ENCODE measurements around the gene LRMDA.

Gene LRMDA

GRCh38 chr10:75932921-75933320, 501.5 kb downstream of the LRMDA start:
- Histone ChIP-seq H3K9me3 (ENCODE audit: control insufficient read depth, insufficient read depth, low read length) (no peaks in the 10 kb centered on the region), H3K4me1 (ENCODE audit: control insufficient read depth, insufficient read depth, low read length) (no peaks in the 10 kb centered on the region), H3K27me3 (ENCODE audit: control insufficient read depth, insufficient read depth, low read length) (no peaks in the 10 kb centered on the region), H3K9ac (ENCODE audit: low read depth, low read length) (no peak overlapping the region), H3K27ac (ENCODE audit: low read depth, low read length) (no peak overlapping the region), H3K36me3 (ENCODE audit: control insufficient read depth, insufficient read depth, low read length) (no peaks in the 10 kb centered on the region), H3K4me3 (ENCODE audit: low read depth, low read length) (no peak overlapping the region)

- no peak overlapping the region for H3K9ac ChIP-seq (ENCODE audit: low read depth, low read length)
- no peaks in the 10 kb centered on the region for H3K36me3 ChIP-seq (ENCODE audit: control insufficient read depth, insufficient read depth, low read length)
- H3K4me1 ChIP-seq (ENCODE audit: control insufficient read depth, insufficient read depth, low read length), result no peaks in the 10 kb centered on the region
- H3K4me3 ChIP-seq (ENCODE audit: low read depth, low read length), result no peak overlapping the region
- H3K27ac ChIP-seq (ENCODE audit: low read depth, low read length), result no peak overlapping the region
- H3K27me3 ChIP-seq (ENCODE audit: control insufficient read depth, insufficient read depth, low read length), result no peaks in the 10 kb centered on the region; the same call in 1 of the 2 replicates
- H3K9me3 ChIP-seq (ENCODE audit: control insufficient read depth, insufficient read depth, low read length), result no peaks in the 10 kb centered on the region
These were observed 503.8 kb downstream of the LRMDA start for GRCh38 chr10:75935240-75935639.

- Histone ChIP-seq H3K4me1 (ENCODE audit: control insufficient read depth, insufficient read depth, low read length) (no peaks in the 10 kb centered on the region), H3K4me3 (ENCODE audit: low read depth, low read length) (no peak overlapping the region), H3K9ac (ENCODE audit: low read depth, low read length) (no peak overlapping the region), H3K36me3 (ENCODE audit: control insufficient read depth, insufficient read depth, low read length) (no peaks in the 10 kb centered on the region), H3K27ac (ENCODE audit: low read depth, low read length) (no peak overlapping the region), H3K27me3 (ENCODE audit: control insufficient read depth, insufficient read depth, low read length) (no peaks in the 10 kb centered on the region; the same call in 1 of the 2 replicates), H3K9me3 (ENCODE audit: control insufficient read depth, insufficient read depth, low read length) (no peaks in the 10 kb centered on the region)
These were observed 504.4 kb downstream of the LRMDA start for GRCh38 chr10:75935650-75936400.

GRCh38 chr10:75936841-75937240, 505.4 kb downstream of the LRMDA start:
- Histone ChIP-seq H3K27ac (ENCODE audit: low read depth, low read length) (no peak overlapping the region), H3K27me3 (ENCODE audit: control insufficient read depth, insufficient read depth, low read length) (no peaks in the 10 kb centered on the region; the same call in 1 of the 2 replicates), H3K9ac (ENCODE audit: low read depth, low read length) (no peak overlapping the region), H3K9me3 (ENCODE audit: control insufficient read depth, insufficient read depth, low read length) (no peaks in the 10 kb centered on the region), H3K4me3 (ENCODE audit: low read depth, low read length) (no peak overlapping the region), H3K4me1 (ENCODE audit: control insufficient read depth, insufficient read depth, low read length) (no peaks in the 10 kb centered on the region), H3K36me3 (ENCODE audit: control insufficient read depth, insufficient read depth, low read length) (no peaks in the 10 kb centered on the region)

GRCh38 chr10:75937823-75938222, 506.4 kb downstream of the LRMDA start:
- H3K9ac ChIP-seq (ENCODE audit: low read depth, low read length), result no peak overlapping the region
- no peak overlapping the region for H3K27ac ChIP-seq (ENCODE audit: low read depth, low read length)
- no peak overlapping the region for H3K4me3 ChIP-seq (ENCODE audit: low read depth, low read length)
- H3K4me1 ChIP-seq (ENCODE audit: control insufficient read depth, insufficient read depth, low read length), result no peaks in the 10 kb centered on the region
- H3K9me3 ChIP-seq (ENCODE audit: control insufficient read depth, insufficient read depth, low read length), result no peaks in the 10 kb centered on the region
- no peaks in the 10 kb centered on the region; the same call in 1 of the 2 replicates for H3K27me3 ChIP-seq (ENCODE audit: control insufficient read depth, insufficient read depth, low read length)
- H3K36me3 ChIP-seq (ENCODE audit: control insufficient read depth, insufficient read depth, low read length), result no peaks in the 10 kb centered on the region

- H3K9me3 ChIP-seq (ENCODE audit: control insufficient read depth, insufficient read depth, low read length), result no peaks in the 10 kb centered on the region
- no peaks in the 10 kb centered on the region; the same call in 1 of the 2 replicates for H3K27me3 ChIP-seq (ENCODE audit: control insufficient read depth, insufficient read depth, low read length)
- no peaks in the 10 kb centered on the region for H3K4me1 ChIP-seq (ENCODE audit: control insufficient read depth, insufficient read depth, low read length)
- no peak overlapping the region for H3K9ac ChIP-seq (ENCODE audit: low read depth, low read length)
- no peaks in the 10 kb centered on the region for H3K36me3 ChIP-seq (ENCODE audit: control insufficient read depth, insufficient read depth, low read length)
- no peak overlapping the region for H3K27ac ChIP-seq (ENCODE audit: low read depth, low read length)
- no peak overlapping the region for H3K4me3 ChIP-seq (ENCODE audit: low read depth, low read length)
These were observed 507.1 kb downstream of the LRMDA start for GRCh38 chr10:75938380-75939122.

GRCh38 chr10:75939541-75939940, 508.1 kb downstream of the LRMDA start:
- Histone ChIP-seq H3K9me3 (ENCODE audit: control insufficient read depth, insufficient read depth, low read length) (no peaks in the 10 kb centered on the region), H3K27me3 (ENCODE audit: control insufficient read depth, insufficient read depth, low read length) (no peaks in the 10 kb centered on the region; the same call in 1 of the 2 replicates), H3K4me3 (ENCODE audit: low read depth, low read length) (no peak overlapping the region), H3K4me1 (ENCODE audit: control insufficient read depth, insufficient read depth, low read length) (no peaks in the 10 kb centered on the region), H3K36me3 (ENCODE audit: control insufficient read depth, insufficient read depth, low read length) (no peaks in the 10 kb centered on the region), H3K9ac (ENCODE audit: low read depth, low read length) (no peak overlapping the region), H3K27ac (ENCODE audit: low read depth, low read length) (no peak overlapping the region)

- H3K4me1 ChIP-seq (ENCODE audit: control insufficient read depth, insufficient read depth, low read length), result no peaks in the 10 kb centered on the region
- H3K36me3 ChIP-seq (ENCODE audit: control insufficient read depth, insufficient read depth, low read length), result no peaks in the 10 kb centered on the region
- no peak overlapping the region for H3K9ac ChIP-seq (ENCODE audit: low read depth, low read length)
- H3K9me3 ChIP-seq (ENCODE audit: control insufficient read depth, insufficient read depth, low read length), result no peaks in the 10 kb centered on the region
- H3K27me3 ChIP-seq (ENCODE audit: control insufficient read depth, insufficient read depth, low read length), result no peaks in the 10 kb centered on the region; the same call in 1 of the 2 replicates
- H3K4me3 ChIP-seq (ENCODE audit: low read depth, low read length), result no peak overlapping the region
- H3K27ac ChIP-seq (ENCODE audit: low read depth, low read length), result no peak overlapping the region
These were observed 509.3 kb downstream of the LRMDA start for GRCh38 chr10:75940742-75941141.

GRCh38 chr10:75941223-75941801, 509.9 kb downstream of the LRMDA start:
- Histone ChIP-seq H3K9ac (ENCODE audit: low read depth, low read length) (no peak overlapping the region), H3K9me3 (ENCODE audit: control insufficient read depth, insufficient read depth, low read length) (no peaks in the 10 kb centered on the region), H3K27ac (ENCODE audit: low read depth, low read length) (no peak overlapping the region), H3K27me3 (ENCODE audit: control insufficient read depth, insufficient read depth, low read length) (no peaks in the 10 kb centered on the region; the same call in 1 of the 2 replicates), H3K4me3 (ENCODE audit: low read depth, low read length) (no peak overlapping the region), H3K36me3 (ENCODE audit: control insufficient read depth, insufficient read depth, low read length) (no peaks in the 10 kb centered on the region), H3K4me1 (ENCODE audit: control insufficient read depth, insufficient read depth, low read length) (no peaks in the 10 kb centered on the region)

- no peaks in the 10 kb centered on the region for H3K9me3 ChIP-seq (ENCODE audit: control insufficient read depth, insufficient read depth, low read length)
- H3K36me3 ChIP-seq (ENCODE audit: control insufficient read depth, insufficient read depth, low read length), result no peaks in the 10 kb centered on the region
- no peak overlapping the region for H3K9ac ChIP-seq (ENCODE audit: low read depth, low read length)
- no peak overlapping the region for H3K27ac ChIP-seq (ENCODE audit: low read depth, low read length)
- no peaks in the 10 kb centered on the region for H3K4me1 ChIP-seq (ENCODE audit: control insufficient read depth, insufficient read depth, low read length)
- no peak overlapping the region for H3K4me3 ChIP-seq (ENCODE audit: low read depth, low read length)
- no peaks in the 10 kb centered on the region; the same call in 1 of the 2 replicates for H3K27me3 ChIP-seq (ENCODE audit: control insufficient read depth, insufficient read depth, low read length)
These were observed 512.6 kb downstream of the LRMDA start for GRCh38 chr10:75944061-75944460.

GRCh38 chr10:75948583-75948982, 517.2 kb downstream of the LRMDA start:
- no peak overlapping the region for H3K9ac ChIP-seq (ENCODE audit: low read depth, low read length)
- H3K27me3 ChIP-seq (ENCODE audit: control insufficient read depth, insufficient read depth, low read length), result no peaks in the 10 kb centered on the region
- no peaks in the 10 kb centered on the region for H3K4me1 ChIP-seq (ENCODE audit: control insufficient read depth, insufficient read depth, low read length)
- no peak overlapping the region for H3K27ac ChIP-seq (ENCODE audit: low read depth, low read length)
- no peaks in the 10 kb centered on the region for H3K9me3 ChIP-seq (ENCODE audit: control insufficient read depth, insufficient read depth, low read length)
- H3K4me3 ChIP-seq (ENCODE audit: low read depth, low read length), result no peak overlapping the region
- no peaks in the 10 kb centered on the region for H3K36me3 ChIP-seq (ENCODE audit: control insufficient read depth, insufficient read depth, low read length)

Measured in HUES48 (cell line).